OCI-M2 (cell line): ENCODE data around the gene FGGY.

Experiments used
- DNase-seq: peaks from one replicate; lab custom pipeline; 2025; ENCODE audit not compliant: unreplicated experiment; lab: John Stamatoyannopoulos, UW

FGGY gene

DNA sequence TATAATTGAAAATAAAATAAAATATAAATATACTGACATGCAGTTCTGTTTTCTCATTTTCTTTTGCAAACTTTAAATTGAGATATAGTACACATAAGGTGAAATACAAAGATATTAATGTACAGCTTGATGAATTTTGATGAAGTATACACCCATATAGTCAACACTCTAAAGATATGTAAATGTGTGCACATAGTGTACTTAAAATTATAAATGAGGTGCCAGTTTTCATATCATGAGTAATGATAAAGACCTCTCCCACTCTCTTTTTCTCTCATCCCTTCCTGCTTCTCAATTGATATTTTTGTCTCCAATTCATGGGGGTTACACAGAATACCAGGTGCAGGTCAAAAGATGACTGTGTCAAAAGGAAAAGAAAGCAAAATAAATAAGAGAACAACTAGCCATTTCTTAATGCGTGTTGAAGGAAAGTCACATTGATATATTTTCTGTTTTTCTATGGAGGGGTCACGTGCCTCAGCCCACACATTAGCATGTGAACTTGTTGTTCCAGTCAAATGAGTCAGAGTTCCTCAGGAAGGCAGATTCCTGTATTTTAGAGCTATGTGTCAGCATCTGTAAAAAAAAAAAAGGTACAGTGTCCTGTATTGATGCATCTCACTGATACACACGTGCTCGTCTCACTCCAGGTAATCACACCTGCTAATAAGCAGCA lies 453.6 kb downstream of the FGGY start:
- no peak for DNase-seq

GRCh38 chr1:59751004-59751395 lies 454.1 kb downstream of the FGGY start:
- DNase-seq = no peak

DNA sequence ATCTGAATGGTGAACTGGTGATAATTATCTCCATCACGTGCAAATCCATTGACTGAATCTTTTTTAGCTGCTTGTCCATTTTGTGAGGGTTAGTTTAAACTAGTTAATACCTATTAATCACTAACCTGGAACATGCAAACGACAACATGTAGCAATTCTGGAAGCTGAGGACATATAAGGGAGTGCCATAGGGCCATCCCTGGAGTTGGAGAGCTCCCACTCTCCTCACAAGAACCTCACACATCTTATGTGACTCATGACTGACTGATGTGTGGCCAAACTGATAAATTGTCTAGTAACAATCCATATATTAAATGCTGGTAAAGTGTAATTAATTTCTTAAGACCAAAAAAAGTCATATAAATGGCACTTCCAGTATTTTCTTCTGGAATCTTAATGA lies 454.9 kb downstream of the FGGY start:
- no peak for DNase-seq

GRCh38 chr1:59752556-59753414 lies 455.9 kb downstream of the FGGY start:
- no peak for DNase-seq

GRCh38 chr1:59755069-59755685 lies 458.3 kb downstream of the FGGY start:
- DNase-seq = no peak

DNA sequence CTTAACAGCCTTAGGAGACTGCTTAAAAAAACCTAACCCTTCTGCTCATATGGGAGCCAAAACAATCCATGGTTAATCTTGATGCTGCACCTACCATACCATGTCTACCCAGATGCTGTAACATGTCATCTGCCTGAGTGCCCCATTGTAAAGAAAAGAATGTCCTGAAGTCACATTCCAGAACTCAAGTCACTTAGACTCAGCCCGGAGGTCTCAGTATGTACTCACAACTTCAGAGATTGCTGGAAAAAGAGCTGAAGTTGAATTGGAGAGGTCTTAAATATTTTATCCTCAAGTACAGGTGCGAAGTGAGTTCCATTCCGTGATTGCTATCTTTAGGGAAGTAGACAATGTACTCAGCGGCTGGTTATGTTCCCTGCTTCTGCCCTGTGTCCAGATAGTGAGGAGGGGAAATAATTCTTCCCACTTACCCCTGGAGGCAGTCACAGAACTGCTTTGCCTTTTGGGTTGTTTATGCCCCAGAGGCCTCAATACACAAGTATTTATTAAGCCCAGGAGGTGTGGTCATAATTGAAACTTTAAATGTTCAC lies 460.4 kb downstream of the FGGY start:
- DNase-seq = no peak

DNA sequence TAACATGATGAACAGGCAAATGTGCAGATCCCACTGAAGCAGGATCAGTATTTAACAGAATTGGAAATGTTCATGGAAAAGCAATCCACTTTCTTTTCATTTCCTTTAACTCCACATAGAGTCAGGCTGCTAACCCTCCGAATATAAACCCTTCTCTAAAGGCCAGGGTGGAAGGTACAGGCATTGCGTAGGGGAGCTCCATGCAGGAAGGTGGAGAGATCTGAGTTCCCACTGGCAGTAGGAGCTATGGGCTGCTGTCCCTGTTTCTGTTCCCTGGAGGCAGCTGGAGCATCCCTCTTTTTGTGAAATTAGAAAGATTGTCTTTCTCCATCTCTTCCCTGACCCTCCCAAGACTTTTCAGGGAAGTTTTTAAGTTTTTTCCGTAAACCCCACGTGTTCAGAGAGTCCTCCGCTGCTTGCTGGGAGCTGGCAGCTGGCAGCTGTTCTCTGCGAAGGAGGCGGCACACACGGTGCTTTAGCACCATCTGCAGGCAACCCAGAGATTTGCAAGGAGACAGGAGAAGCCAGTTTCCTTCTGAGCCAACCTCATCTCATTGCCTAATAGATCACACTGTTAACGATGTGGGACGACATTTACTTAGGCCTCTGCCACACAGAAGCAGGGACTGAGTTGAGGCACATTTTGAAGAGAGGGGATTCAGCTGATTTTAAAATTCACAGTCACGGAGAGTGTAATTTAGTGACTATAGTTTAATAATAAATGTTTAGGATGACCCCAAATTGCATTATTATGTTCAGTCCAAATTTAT lies 462.4 kb downstream of the FGGY start:
- DNase-seq = peak; percentile 64

DNA sequence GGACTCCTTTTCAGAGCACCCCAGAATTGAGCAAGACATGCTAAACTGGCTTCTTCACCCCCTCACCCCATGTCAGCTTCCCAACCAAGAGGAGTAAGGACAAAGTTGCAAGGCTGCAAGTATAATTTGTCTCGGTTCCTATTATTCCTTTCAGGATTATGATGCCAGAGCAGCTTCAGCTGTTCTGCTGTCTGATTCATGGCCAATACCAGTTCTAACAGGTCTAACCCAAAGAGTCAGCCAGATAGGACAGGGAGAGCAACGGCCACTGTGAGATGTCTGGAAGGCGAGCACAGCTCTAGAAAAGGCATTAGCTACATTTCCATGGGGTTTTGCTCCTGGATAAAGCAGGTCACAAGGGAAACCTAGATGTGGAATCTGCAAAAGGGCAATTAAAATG lies 464.5 kb downstream of the FGGY start:
- DNase-seq = no peak

GRCh38 chr1:59763418-59763817 lies 466.5 kb downstream of the FGGY start:
- no peak for DNase-seq

- no peak for DNase-seq
Observed at GRCh38 chr1:59765011-59765730, 468.3 kb downstream of the FGGY start.

DNA sequence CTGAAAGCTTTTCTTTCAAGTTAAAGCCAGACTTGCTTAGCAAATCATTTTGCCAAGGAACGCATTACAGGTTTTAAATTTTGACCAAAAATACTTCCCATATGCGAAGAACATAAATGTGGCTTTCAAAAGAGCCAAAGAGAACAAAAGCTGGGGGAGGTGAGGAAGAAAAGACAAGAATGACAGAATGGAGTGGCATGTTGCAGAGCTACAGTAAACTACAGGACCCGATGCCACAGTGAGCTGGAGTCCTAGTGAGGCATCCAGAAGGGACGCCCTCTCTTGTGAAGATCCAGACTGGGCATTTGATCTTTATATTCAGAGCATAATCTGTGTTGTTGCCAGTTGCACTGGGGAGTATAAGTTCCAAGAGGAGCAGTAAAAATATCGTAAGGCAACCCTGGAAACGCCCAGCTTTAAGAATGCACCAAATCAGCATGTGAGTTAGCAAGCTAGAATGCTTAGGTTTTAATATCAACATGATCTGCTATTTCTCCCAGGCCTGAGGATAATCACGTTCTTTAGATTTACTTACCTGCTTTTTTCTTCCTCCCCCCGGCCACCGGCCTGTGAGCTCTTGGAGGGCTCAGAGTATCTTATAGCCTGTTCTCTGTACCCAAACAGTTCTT lies 469.4 kb downstream of the FGGY start:
- no peak for DNase-seq

- no peak for DNase-seq
Observed at GRCh38 chr1:59767119-59767518, 470.2 kb downstream of the FGGY start.

DNA sequence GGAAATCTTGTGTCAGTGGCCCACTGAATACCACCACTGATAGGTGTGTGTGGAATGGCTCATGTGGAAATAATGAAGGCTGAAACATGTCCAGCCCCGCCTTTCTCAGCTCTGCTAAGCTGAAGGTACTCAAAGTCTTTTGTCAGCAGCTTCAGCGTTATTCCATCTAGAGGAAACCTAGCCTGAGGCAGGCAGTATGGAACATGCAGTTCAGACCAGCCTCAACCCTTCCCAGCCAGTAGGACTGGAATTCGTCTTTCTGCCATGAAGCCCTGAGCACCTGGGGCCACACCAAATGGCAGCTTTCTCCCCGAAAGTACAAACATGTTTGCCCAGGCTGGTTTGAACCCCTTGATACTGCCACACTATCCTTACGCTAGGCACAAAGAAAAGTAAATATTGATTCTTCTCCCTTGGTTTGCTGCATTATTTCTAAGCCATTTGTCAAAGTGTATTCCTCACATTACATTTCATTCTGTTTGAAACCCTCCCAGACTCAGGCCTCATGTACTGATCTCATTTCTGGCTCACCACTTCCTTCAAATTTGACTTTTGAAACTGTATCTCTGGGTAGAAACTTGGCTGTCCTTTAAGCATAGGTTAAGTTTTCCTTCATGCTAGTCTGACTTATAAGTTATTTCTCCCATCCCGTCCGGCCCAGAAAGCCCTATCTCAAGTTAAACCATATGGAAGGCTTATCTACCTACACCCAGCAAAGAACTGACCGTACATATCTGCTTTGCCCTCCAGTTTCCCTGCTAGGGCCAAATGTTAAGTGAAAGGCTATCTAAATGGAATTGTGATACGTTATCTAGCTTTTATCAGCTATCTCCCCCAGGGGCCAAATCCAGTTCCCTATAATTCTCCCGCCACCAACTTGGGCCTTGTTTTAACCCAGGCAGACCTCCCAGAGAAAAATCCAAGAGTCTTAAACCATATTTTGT lies 472.2 kb downstream of the FGGY start:
- DNase-seq = no peak

GRCh38 chr1:59769736-59770095 lies 472.8 kb downstream of the FGGY start:
- DNase-seq = no peak

DNA sequence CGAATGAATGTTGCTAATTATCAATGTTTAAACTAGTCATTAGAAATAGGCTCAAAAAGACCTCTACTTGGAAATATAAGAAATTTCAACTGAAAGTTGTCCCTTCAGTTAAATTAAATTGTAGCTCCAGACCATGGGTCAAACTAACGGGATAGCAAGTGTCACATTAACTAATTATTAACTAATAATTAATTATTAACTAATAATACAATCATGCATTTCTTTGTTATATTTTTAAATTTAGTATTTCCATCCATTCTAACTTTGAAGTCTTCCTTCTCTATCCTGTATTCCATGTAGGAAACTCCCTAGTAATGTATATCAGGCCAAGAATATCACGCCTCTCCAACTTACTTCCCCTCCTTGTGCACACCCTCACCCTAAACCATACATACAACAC lies 474.5 kb downstream of the FGGY start:
- DNase-seq = no peak

GRCh38 chr1:59775480-59775879 lies 478.6 kb downstream of the FGGY start:
- DNase-seq = no peak

- DNase-seq = no peak
Observed at GRCh38 chr1:59776960-59777852, 480.3 kb downstream of the FGGY start.

- no peak for DNase-seq
Observed at GRCh38 chr1:59779949-59780348, 483.1 kb downstream of the FGGY start.
